ENCODE data around the gene KRT12. TPM values are rescaled to one million over a fixed set of nuclear protein-coding genes. Genes with fewer than 3 reads are reported as not detected.
A peak's percentile ranks its signal among the peaks of the same experiment; 100 is the strongest.
"Not testable (repeated sequence)": the region's sequence is repeated elsewhere in the genome, so short reads cannot be mapped to it uniquely, and the experiment has no call there.

Gene KRT12
- total RNA-seq, 1 experiment from 2014 or later: not detected

DNA sequence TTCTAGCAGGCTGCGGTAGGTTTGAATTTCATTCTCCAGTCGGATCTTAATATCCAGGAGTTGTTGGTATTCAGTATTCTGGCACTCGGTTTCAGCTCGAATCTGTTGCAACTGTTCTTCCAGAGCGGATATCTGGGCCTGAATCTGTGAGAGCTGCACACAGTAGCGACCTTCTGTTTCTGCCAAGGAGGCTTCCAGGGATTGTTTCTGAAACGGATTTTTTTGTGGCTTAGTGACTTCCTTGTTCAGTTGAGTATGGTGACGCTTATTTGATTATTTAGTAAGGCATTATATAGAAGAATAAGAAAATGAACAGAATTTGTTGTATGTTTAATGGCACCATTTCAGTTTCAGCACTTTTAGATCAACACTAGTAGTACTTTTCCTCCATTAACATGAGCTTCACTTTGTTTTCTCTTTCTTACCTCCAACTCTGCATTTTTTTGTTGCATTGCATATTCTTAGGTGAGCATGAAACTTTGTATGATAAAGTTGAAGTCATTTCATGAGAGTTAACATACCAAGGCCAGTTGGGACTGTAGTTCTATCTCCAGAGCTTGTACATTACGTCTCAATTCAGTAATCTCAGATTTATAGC, 47.4 kb downstream of the KRT12 start:
- H3K9me3 ChIP-seq (ENCODE audit: low read length): no peaks in the 10 kb centered on the region
- no peaks in the 10 kb centered on the region for H3K27me3 ChIP-seq (ENCODE audit: low read length)
- peak overlapping the region; percentile 94 for H3K4me2 ChIP-seq (ENCODE audit: low read depth, low read length, poor library complexity, severe bottlenecking)
- H4K20me1 ChIP-seq (ENCODE audit: insufficient read depth, low read depth, low read length): no peaks in the 10 kb centered on the region
- H2AFZ ChIP-seq (ENCODE audit: low read length): no peak overlapping the region
- no peaks in the 10 kb centered on the region for H3K9me2 ChIP-seq (replicated peaks; ENCODE audit: insufficient read depth, low read length)
- peaks cover 63% of the 10 kb centered on the region for H3K79me2 ChIP-seq (ENCODE audit: low read length)
- H3K4me3 ChIP-seq (ENCODE audit: low read length): peak overlapping the region; percentile 96
- H3K27ac ChIP-seq (ENCODE audit: low read length): peak overlapping the region; percentile 80
- peaks cover 28% of the 10 kb centered on the region for H3K4me1 ChIP-seq (ENCODE audit: low read length)
- DNase-seq: peak; percentile 50
- H3K36me3 ChIP-seq (ENCODE audit: insufficient read depth, low read length): peaks cover 13% of the 10 kb centered on the region
- H3K9ac ChIP-seq (ENCODE audit: low read length): peak overlapping the region; percentile 87

DNA sequence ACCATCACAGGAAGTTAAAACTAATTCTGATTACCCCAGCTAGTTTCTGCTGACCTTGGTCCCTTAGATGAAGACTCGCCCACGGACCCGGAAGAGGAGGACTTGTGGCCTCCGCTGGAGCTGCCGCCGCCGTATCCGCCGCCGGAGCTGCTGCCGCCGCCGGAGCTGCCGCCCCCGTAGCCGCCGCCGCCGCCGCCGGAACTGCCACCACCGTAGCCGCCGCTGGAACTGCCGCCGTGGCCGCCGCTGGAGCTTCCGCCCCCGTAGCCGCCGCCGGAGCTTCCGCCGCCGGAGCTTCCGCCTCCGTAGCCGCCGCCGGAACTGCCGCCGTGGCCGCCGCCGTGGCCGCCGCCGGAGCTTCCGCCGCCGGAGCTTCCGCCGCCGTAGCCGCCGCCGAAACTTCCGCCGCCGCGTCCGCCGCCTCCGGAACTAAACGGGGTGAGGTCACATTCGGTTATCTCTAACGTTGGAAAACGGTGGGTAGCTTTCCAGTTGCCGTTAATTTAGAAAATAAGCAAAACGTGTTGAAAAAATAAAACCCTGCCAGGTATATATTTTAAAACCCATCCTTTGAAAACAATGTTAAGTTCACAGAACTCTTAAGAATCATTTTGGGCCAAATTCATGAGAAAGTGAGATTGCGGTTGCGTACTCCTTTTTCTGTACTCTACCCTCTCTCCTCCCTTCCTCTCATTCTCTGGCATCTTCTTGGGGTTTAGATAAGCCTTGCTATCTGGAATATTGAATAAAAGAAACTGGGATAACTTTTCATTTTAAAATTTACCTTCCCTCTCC, 48.1 kb downstream of the KRT12 start:
- Histone ChIP-seq H3K79me2 (ENCODE audit: low read length) (peaks cover 56% of the 10 kb centered on the region), H3K4me3 (ENCODE audit: low read length) (peak overlapping the region; percentile 96), H3K36me3 (ENCODE audit: insufficient read depth, low read length) (peaks cover 13% of the 10 kb centered on the region), H3K4me2 (ENCODE audit: low read depth, low read length, poor library complexity, severe bottlenecking) (peak overlapping the region; percentile 94), H3K9me3 (ENCODE audit: low read length) (no peaks in the 10 kb centered on the region), H3K9me2 (replicated peaks; ENCODE audit: insufficient read depth, low read length) (no peaks in the 10 kb centered on the region), H3K27ac (ENCODE audit: low read length) (peak overlapping the region; percentile 80), H3K9ac (ENCODE audit: low read length) (peak overlapping the region; percentile 87), H3K4me1 (ENCODE audit: low read length) (peaks cover 23% of the 10 kb centered on the region), H2AFZ (ENCODE audit: low read length) (no peak overlapping the region), H4K20me1 (ENCODE audit: insufficient read depth, low read depth, low read length) (no peaks in the 10 kb centered on the region), H3K27me3 (ENCODE audit: low read length) (no peaks in the 10 kb centered on the region)
- DNase-seq: peak; percentile 93

DNA sequence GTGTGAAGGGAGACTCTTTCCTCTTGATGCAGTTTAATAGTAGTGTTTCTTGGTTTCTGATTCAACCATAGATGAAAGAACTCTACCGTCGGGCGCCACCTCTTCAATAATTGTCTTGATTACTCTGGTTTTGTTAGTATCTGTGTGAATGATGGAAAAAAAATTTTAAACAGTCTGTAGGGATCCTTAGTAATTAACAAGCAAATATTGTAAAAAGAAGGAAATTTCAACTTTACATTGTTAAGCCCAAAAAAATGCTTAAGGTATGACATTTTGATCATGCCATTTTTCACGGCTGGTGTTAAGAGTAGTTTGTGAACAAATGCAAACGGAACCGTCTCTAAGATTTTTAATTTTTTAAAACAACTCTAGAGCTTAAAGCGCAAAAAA, 48.7 kb downstream of the KRT12 start:
- Histone ChIP-seq H4K20me1 (ENCODE audit: insufficient read depth, low read depth, low read length) (no peaks in the 10 kb centered on the region), H3K4me1 (ENCODE audit: low read length) (peaks cover 22% of the 10 kb centered on the region), H3K9ac (ENCODE audit: low read length) (peak overlapping the region; percentile 87), H3K9me3 (ENCODE audit: low read length) (no peaks in the 10 kb centered on the region), H3K27ac (ENCODE audit: low read length) (peak overlapping the region; percentile 71), H3K4me2 (ENCODE audit: low read depth, low read length, poor library complexity, severe bottlenecking) (peak overlapping the region; percentile 89), H3K27me3 (ENCODE audit: low read length) (no peaks in the 10 kb centered on the region), H3K4me3 (ENCODE audit: low read length) (peak overlapping the region; percentile 96), H2AFZ (ENCODE audit: low read length) (no peak overlapping the region), H3K9me2 (replicated peaks; ENCODE audit: insufficient read depth, low read length) (no peaks in the 10 kb centered on the region), H3K79me2 (ENCODE audit: low read length) (peaks cover 50% of the 10 kb centered on the region), H3K36me3 (ENCODE audit: insufficient read depth, low read length) (peaks cover 13% of the 10 kb centered on the region)
- peak; percentile 48 for DNase-seq

DNA sequence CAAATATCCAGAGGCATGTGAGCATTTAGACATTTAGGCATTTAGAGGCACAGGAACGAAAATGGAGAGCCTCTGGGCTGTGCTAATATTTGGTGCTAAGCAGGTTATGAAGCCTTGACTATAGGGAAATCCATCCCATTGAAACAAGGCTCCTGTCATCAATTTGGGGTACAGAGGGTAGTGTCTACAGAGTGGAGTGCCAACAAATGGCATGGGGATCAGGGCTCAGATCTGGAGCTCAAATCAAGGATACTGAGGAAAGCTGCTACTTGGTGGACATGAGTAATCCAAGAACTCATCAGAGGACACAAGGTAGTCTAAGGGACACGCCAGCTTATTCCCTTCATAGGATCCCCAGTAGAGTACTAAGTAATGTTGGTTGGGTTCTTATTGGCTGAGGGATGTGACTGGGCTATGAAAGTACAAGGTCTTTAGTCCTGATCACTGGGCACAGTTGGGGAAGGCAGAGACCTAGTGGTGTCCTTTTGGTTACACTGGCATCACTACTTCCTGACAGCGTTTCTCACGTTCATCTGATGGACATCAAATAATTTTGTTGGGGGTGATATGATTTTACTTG, 49.8 kb downstream of the KRT12 start:
- no peak for DNase-seq

DNA sequence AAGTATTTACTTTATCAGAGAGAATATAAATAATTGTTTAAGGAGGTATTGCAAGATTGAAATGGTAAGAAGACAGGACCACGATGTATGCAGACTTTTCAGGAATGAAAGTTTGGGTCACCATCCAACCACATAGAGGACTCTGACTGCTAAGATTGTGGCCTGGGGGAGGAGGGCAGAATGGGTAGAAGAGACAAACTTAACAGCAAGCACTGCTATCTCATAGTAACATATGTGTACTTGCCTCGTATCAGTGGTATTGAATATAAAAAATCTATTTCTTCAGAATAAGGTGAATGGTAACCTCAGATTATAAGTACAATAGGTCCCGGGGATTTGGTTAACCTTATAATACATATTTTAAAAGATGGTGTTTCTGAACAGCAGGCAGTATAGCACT, 50.5 kb downstream of the KRT12 start:
- Histone ChIP-seq H2AFZ (ENCODE audit: low read length) (no peak overlapping the region), H3K9me3 (ENCODE audit: low read length) (no peaks in the 10 kb centered on the region), H3K4me3 (ENCODE audit: low read length) (no peak overlapping the region), H4K20me1 (ENCODE audit: insufficient read depth, low read depth, low read length) (no peaks in the 10 kb centered on the region), H3K27ac (ENCODE audit: low read length) (no peak overlapping the region), H3K36me3 (ENCODE audit: insufficient read depth, low read length) (peaks cover 10% of the 10 kb centered on the region), H3K9ac (ENCODE audit: low read length) (no peak overlapping the region), H3K79me2 (ENCODE audit: low read length) (peaks cover 35% of the 10 kb centered on the region), H3K4me2 (ENCODE audit: low read depth, low read length, poor library complexity, severe bottlenecking) (no peak overlapping the region), H3K4me1 (ENCODE audit: low read length) (peaks cover 20% of the 10 kb centered on the region), H3K9me2 (replicated peaks; ENCODE audit: insufficient read depth, low read length) (no peaks in the 10 kb centered on the region), H3K27me3 (ENCODE audit: low read length) (no peaks in the 10 kb centered on the region)
- DNase-seq: no peak

More for the DNA sequence above, 49.8 kb downstream of the KRT12 start:
- no peak overlapping the region for H3K4me3 ChIP-seq (ENCODE audit: low read length)
- no peaks in the 10 kb centered on the region for H3K27me3 ChIP-seq (ENCODE audit: low read length)
- peaks cover 20% of the 10 kb centered on the region for H3K4me1 ChIP-seq (ENCODE audit: low read length)
- H2AFZ ChIP-seq (ENCODE audit: low read length): no peak overlapping the region
- H3K27ac ChIP-seq (ENCODE audit: low read length): no peak overlapping the region
- H4K20me1 ChIP-seq (ENCODE audit: insufficient read depth, low read depth, low read length): no peaks in the 10 kb centered on the region
- H3K36me3 ChIP-seq (ENCODE audit: insufficient read depth, low read length): peaks cover 13% of the 10 kb centered on the region
- peaks cover 39% of the 10 kb centered on the region for H3K79me2 ChIP-seq (ENCODE audit: low read length)
- H3K9ac ChIP-seq (ENCODE audit: low read length): no peak overlapping the region
- no peaks in the 10 kb centered on the region for H3K9me2 ChIP-seq (replicated peaks; ENCODE audit: insufficient read depth, low read length)
- peak overlapping the region; percentile 89 for H3K4me2 ChIP-seq (ENCODE audit: low read depth, low read length, poor library complexity, severe bottlenecking)
- H3K9me3 ChIP-seq (ENCODE audit: low read length): no peaks in the 10 kb centered on the region

DNA sequence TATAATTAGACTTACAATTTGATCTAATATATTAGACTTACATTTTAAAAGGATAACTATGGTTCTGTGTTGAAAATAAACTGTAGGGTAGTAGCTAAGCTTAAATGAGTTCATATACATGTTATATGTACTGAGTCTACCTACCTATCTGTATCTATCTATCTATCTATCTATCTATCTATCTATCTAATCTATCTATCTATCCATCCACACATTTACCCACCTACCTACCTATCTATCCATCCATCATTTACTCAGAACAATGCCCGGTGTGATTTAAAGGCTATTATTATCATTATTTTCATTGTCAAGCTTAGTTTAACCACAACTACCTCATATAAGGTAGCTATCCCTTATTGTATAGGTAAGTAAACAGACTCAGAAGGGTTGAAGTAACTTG, 51.6 kb downstream of the KRT12 start:
- Histone ChIP-seq H3K9ac (ENCODE audit: low read length) (no peak overlapping the region), H3K4me3 (ENCODE audit: low read length) (no peak overlapping the region), H2AFZ (ENCODE audit: low read length) (no peak overlapping the region), H4K20me1 (ENCODE audit: insufficient read depth, low read depth, low read length) (no peaks in the 10 kb centered on the region), H3K4me1 (ENCODE audit: low read length) (peaks cover 16% of the 10 kb centered on the region), H3K27me3 (ENCODE audit: low read length) (no peaks in the 10 kb centered on the region), H3K9me2 (replicated peaks; ENCODE audit: insufficient read depth, low read length) (no peaks in the 10 kb centered on the region), H3K79me2 (ENCODE audit: low read length) (peaks cover 23% of the 10 kb centered on the region), H3K4me2 (ENCODE audit: low read depth, low read length, poor library complexity, severe bottlenecking) (no peak overlapping the region), H3K27ac (ENCODE audit: low read length) (no peak overlapping the region), H3K9me3 (ENCODE audit: low read length) (no peaks in the 10 kb centered on the region), H3K36me3 (ENCODE audit: insufficient read depth, low read length) (peaks cover 9% of the 10 kb centered on the region)
- no peak for DNase-seq

DNA sequence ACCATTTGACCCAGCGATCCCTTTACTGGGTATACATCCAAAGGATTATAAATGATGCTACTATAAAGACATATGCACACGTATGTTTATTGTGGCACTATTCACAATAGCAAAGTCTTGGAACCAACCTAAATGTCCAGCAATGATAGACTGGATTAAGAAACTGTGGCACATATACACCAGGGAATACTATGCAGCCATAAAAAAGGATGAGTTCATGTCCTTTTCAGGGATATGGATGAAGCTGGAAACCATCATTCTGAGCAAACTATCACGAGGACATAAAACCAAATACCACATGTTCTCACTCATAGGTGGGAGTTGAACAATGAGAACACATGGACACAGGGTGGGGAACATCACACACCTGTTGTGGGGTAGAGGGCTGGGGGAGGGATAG, 52.4 kb downstream of the KRT12 start:
- not testable (repeated sequence) for H3K27me3 ChIP-seq (ENCODE audit: low read length); H2AFZ ChIP-seq (ENCODE audit: low read length); H3K4me1 ChIP-seq (ENCODE audit: low read length); H3K27ac ChIP-seq (ENCODE audit: low read length); H3K4me2 ChIP-seq (ENCODE audit: low read depth, low read length, poor library complexity, severe bottlenecking); H3K4me3 ChIP-seq (ENCODE audit: low read length); H4K20me1 ChIP-seq (ENCODE audit: insufficient read depth, low read depth, low read length); DNase-seq; H3K9me2 ChIP-seq (replicated peaks; ENCODE audit: insufficient read depth, low read length); H3K36me3 ChIP-seq (ENCODE audit: insufficient read depth, low read length); H3K9ac ChIP-seq (ENCODE audit: low read length); H3K9me3 ChIP-seq (ENCODE audit: low read length)
- H3K79me2 ChIP-seq (ENCODE audit: low read length): peaks cover 16% of the 10 kb centered on the region

DNA sequence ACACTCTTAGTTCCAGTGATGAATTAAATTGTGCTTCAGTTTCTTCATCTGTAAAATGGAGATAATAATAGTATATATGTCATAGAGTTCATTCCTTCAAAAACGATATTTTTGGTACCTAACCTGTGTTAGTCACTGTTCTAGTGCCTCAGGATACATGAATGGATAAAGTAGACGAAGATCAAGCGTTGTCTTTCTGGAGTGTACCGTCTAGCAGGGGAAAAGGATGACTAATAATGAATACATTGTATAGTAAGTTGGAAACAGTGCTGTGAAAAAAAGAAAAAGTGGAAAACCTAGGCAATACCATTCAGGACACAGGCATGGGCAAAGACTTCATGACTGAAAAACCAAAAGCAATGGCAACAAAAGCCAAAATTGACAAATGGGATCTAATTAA, 53.2 kb downstream of the KRT12 start:
- H2AFZ ChIP-seq (ENCODE audit: low read length): no peak overlapping the region
- no peak overlapping the region for H3K4me2 ChIP-seq (ENCODE audit: low read depth, low read length, poor library complexity, severe bottlenecking)
- H3K9me3 ChIP-seq (ENCODE audit: low read length): no peaks in the 10 kb centered on the region
- no peak overlapping the region for H3K27ac ChIP-seq (ENCODE audit: low read length)
- no peaks in the 10 kb centered on the region for H3K9me2 ChIP-seq (replicated peaks; ENCODE audit: insufficient read depth, low read length)
- H3K9ac ChIP-seq (ENCODE audit: low read length): no peak overlapping the region
- peaks cover 9% of the 10 kb centered on the region for H3K79me2 ChIP-seq (ENCODE audit: low read length)
- H3K27me3 ChIP-seq (ENCODE audit: low read length): no peaks in the 10 kb centered on the region
- peaks cover 5% of the 10 kb centered on the region for H3K36me3 ChIP-seq (ENCODE audit: insufficient read depth, low read length)
- no peak overlapping the region for H3K4me3 ChIP-seq (ENCODE audit: low read length)
- no peaks in the 10 kb centered on the region for H4K20me1 ChIP-seq (ENCODE audit: insufficient read depth, low read depth, low read length)
- no peak for DNase-seq
- H3K4me1 ChIP-seq (ENCODE audit: low read length): peaks cover 8% of the 10 kb centered on the region
